CD14-positive monocyte (primary cell): ENCODE measurements around the gene PSRC1. TPM values are rescaled to one million over a fixed set of nuclear protein-coding genes. Genes with fewer than 3 reads are reported as not detected.

Experiments
- DNase-seq, 3 donors: peaks; one replicate each; pipeline ENCODE4 v3.0.0-alpha.2; 2011 to 2022
- H2AFZ ChIP-seq: 2 replicates; pipeline ENCODE4 v1.6.0; 2012; ENCODE audit warnings: mild to moderate bottlenecking, low read depth, low read length, inconsistent platforms; ENCODE audit not compliant: insufficient read depth, poor library complexity, severe bottlenecking
- H3K27ac ChIP-seq, 2 donors: 1 replicate in 1 of 2; 2 replicates in 1 of 2; pipeline ENCODE4 v1.5.1; 2012 to 2013; ENCODE audit warnings: low read length in 2 of 2, control low read depth in 1 of 2, inconsistent platforms in 1 of 2, low read depth in 1 of 2, mild to moderate bottlenecking in 1 of 2
- H3K27me3 ChIP-seq, 2 donors: one replicate each; pipeline versions ENCODE4 v1.6.0 to v1.6.1; 2011 to 2013; ENCODE audit warnings: low read length in 2 of 2; ENCODE audit not compliant: control insufficient read depth in 2 of 2, insufficient read depth in 2 of 2
- H3K36me3 ChIP-seq, 2 donors: replicated peaks in 1 of 2; 1 replicate in 1 of 2; 2 replicates in 1 of 2; pipeline versions ENCODE4 v1.5.1 to v1.6.1; 2012 to 2013; ENCODE audit warnings: low read length in 2 of 2, control low read depth in 1 of 2, inconsistent platforms in 1 of 2, mild to moderate bottlenecking in 1 of 2; ENCODE audit not compliant: insufficient read depth in 2 of 2, control insufficient read depth in 1 of 2
- H3K4me1 ChIP-seq, 2 donors: 1 replicate in 1 of 2; 2 replicates in 1 of 2; pipeline versions ENCODE4 v1.5.1 to v1.6.1; 2012 to 2013; ENCODE audit warnings: low read length in 2 of 2, control low read depth in 1 of 2, inconsistent platforms in 1 of 2, mild to moderate bottlenecking in 1 of 2, moderate library complexity in 1 of 2; ENCODE audit not compliant: insufficient read depth in 2 of 2, control insufficient read depth in 1 of 2
- H3K4me2 ChIP-seq: replicated peaks from 2 replicates; pipeline ENCODE3; 2012; ENCODE audit warnings: low read length, moderate library complexity, mild to moderate bottlenecking; ENCODE audit not compliant: poor library complexity, severe bottlenecking; ENCODE audit errors: extremely low read depth
- H3K4me3 ChIP-seq, 3 experiments: fragments of 200-600 bp in 1 of 3; sonication (generic) in 1 of 3; replicated peaks in 1 of 3; 1 replicate in 2 of 3; 2 replicates in 1 of 3; pipeline ENCODE4 v1.5.1; 2011 to 2013; ENCODE audit warnings: low read length in 3 of 3, mild to moderate bottlenecking in 3 of 3, control low read depth in 2 of 3, low read depth in 2 of 3, inconsistent platforms in 1 of 3, moderate library complexity in 1 of 3
- H3K79me2 ChIP-seq: 2 replicates; pipeline ENCODE4 v1.6.0; 2012; ENCODE audit warnings: mild to moderate bottlenecking, control low read depth, inconsistent platforms, low read length, moderate library complexity; ENCODE audit not compliant: insufficient read depth
- H3K9ac ChIP-seq: 2 replicates; pipeline ENCODE4 v1.6.0; 2017; ENCODE audit warnings: low read length, mild to moderate bottlenecking; ENCODE audit not compliant: insufficient read depth, poor library complexity, severe bottlenecking
- H3K9me3 ChIP-seq, 2 donors: replicated peaks in 1 of 2; 1 replicate in 1 of 2; 2 replicates in 1 of 2; pipeline versions ENCODE4 v1.5.1 to v1.6.1; 2012 to 2013; ENCODE audit warnings: low read length in 2 of 2, control low read depth in 1 of 2; ENCODE audit not compliant: control insufficient read depth in 1 of 2, insufficient read depth in 1 of 2
- H4K20me1 ChIP-seq: 2 replicates; pipeline ENCODE4 v1.6.0; 2012; ENCODE audit warnings: mild to moderate bottlenecking, low read length, control low read depth, moderate library complexity; ENCODE audit not compliant: insufficient read depth
- H3K27ac Mint-ChIP-seq, 7 donors: one replicate each; pipeline ENCODE4 v1.8.0; 2020; ENCODE audit warnings: mild to moderate bottlenecking in 7 of 7, mixed read lengths in 7 of 7, moderate library complexity in 6 of 7, inconsistent platforms in 2 of 7
- H3K27me3 Mint-ChIP-seq, 3 donors: one replicate each; pipeline ENCODE4 v1.8.0; 2021 to 2022; ENCODE audit warnings: low read depth in 3 of 3, mild to moderate bottlenecking in 3 of 3, mixed read lengths in 3 of 3, moderate library complexity in 3 of 3, inconsistent platforms in 1 of 3
- H3K36me3 Mint-ChIP-seq, 2 donors: one replicate each; pipeline ENCODE4 v1.8.0; 2020; ENCODE audit warnings: mixed read lengths in 2 of 2, inconsistent platforms in 1 of 2, mild to moderate bottlenecking in 1 of 2
- H3K4me1 Mint-ChIP-seq: one replicate; pipeline ENCODE4 v1.8.0; 2020; ENCODE audit warnings: mild to moderate bottlenecking, mixed read lengths
- H3K4me3 Mint-ChIP-seq, 2 donors: one replicate each; pipeline ENCODE4 v1.8.0; 2020; ENCODE audit warnings: mild to moderate bottlenecking in 2 of 2, mixed read lengths in 2 of 2, moderate library complexity in 1 of 2
- H3K9me3 Mint-ChIP-seq, 7 donors: one replicate each; pipeline ENCODE4 v1.8.0; 2020 to 2022; ENCODE audit warnings: mixed read lengths in 7 of 7, mild to moderate bottlenecking in 6 of 7, moderate library complexity in 6 of 7, inconsistent platforms in 2 of 7
- CTCF ChIP-seq: fragments of 200-600 bp; IDR thresholded peaks from one replicate; pipeline ENCODE4 v1.8.0; 2022; ENCODE audit warnings: antibody characterized with exemption, mild to moderate bottlenecking
- WGBS: methylation state at CpG from one replicate; pipeline ENCODE4 v1.1.5; 2013; ENCODE audit warnings: missing lambda C conversion rate; ENCODE audit not compliant: insufficient coverage; 5-methylcytosine and 5-hydroxymethylcytosine counted together
- intact Hi-C, 2 donors: fragments of 100-400 bp; cut with micrococcal nuclease; formaldehyde crosslinking; loops; one replicate each; pipeline versions ENCODE4 v1.15.0 to v1.15.1; 2023
- polyA plus RNA-seq, 3 donors: library from polyadenylated mRNA; depleted of rRNA in 1 of 3; unstranded in 2 of 3; stranded (reverse) in 1 of 3; fragments of 300-500 nt in 2 of 3; fragments of >200 nt in 1 of 3; fragmentation: Illumina TruSeq in 2 of 3; gene quantifications; 1 replicate in 2 of 3; 2 replicates in 1 of 3; pipeline ENCODE4 v1.2.3, GENCODE V29; 2012 to 2021

The PSRC1 gene
- polyA plus RNA-seq, 3 donors, result 5.8 to 25.5 (median 7.1) TPM

GRCh38 chr1:109256085-109256484 is 26.9 kb downstream of the PSRC1 start:
- Histone ChIP-seq H2AFZ (no peak overlapping the region), H3K9me3 (no peaks in the 10 kb centered on the region), H3K4me1 (no peaks in the 10 kb centered on the region), H3K79me2 (no peaks in the 10 kb centered on the region), H3K4me3 (no peak overlapping the region), H3K9ac (no peak overlapping the region), H4K20me1 (no peaks in the 10 kb centered on the region), H3K4me2 (no peak overlapping the region), H3K36me3 (no peaks in the 10 kb centered on the region), H3K27ac (no peak overlapping the region), H3K27me3 (peaks cover 0 to 11% of the 10 kb centered on the region in 2 donors)
- Mint-ChIP-seq H3K4me3 (no peak overlapping the region), H3K9me3 (peaks cover 0 to 11% (median 0%) of the 10 kb centered on the region in 7 donors), H3K27ac (no peak overlapping the region), H3K4me1 (peaks cover 1% of the 10 kb centered on the region), H3K27me3 (peaks cover 9 to 29% (median 9%) of the 10 kb centered on the region in 3 donors), H3K36me3 (no peaks in the 10 kb centered on the region)
- no peak for DNase-seq
- WGBS, result 79% methylated on average over 2 of the region's 7 CpGs
- no peak for TF ChIP-seq CTCF
- intact Hi-C loops, result no loop called here

DNA sequence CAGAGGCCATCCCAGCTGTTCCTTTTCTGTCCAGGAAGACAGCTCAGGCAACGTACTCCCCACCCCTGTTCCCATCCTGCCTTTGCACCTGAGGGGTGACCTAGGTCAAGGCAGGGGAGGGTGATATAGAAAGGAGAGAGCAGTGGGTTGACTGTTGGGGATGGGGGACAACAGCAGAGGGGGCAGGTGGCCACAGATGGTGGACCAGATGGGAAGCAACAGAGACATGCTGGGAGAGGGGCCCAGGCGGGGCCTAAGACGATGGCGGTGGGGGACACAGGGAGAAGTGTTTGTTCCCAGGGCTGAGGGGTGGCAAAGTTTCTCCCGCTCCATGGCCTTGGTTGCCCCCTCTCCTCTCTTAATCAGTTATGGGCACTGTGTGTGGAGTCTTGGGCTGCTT is 27.3 kb downstream of the PSRC1 start:
- no peak for TF ChIP-seq CTCF
- Histone ChIP-seq H3K9ac (no peak overlapping the region), H3K4me1 (no peaks in the 10 kb centered on the region), H3K27ac (no peak overlapping the region), H3K79me2 (no peaks in the 10 kb centered on the region), H4K20me1 (no peaks in the 10 kb centered on the region), H3K9me3 (no peaks in the 10 kb centered on the region), H3K27me3 (peaks cover 0 to 15% of the 10 kb centered on the region in 2 donors), H3K4me3 (no peak overlapping the region), H2AFZ (no peak overlapping the region), H3K4me2 (no peak overlapping the region), H3K36me3 (no peaks in the 10 kb centered on the region)
- no peak overlapping the region for H3K4me3 Mint-ChIP-seq
- H3K36me3 Mint-ChIP-seq, result no peaks in the 10 kb centered on the region
- no CpG with 5 or more reads among the region's 5 CpGs for WGBS
- H3K27ac Mint-ChIP-seq, result no peak overlapping the region
- peaks cover 0 to 11% (median 0%) of the 10 kb centered on the region in 7 donors for H3K9me3 Mint-ChIP-seq
- peaks cover 1% of the 10 kb centered on the region for H3K4me1 Mint-ChIP-seq
- DNase-seq, result no peak
- H3K27me3 Mint-ChIP-seq, result peaks cover 13 to 33% (median 13%) of the 10 kb centered on the region in 3 donors
- intact Hi-C loops, result no loop called here
